Activated CD8-positive, alpha-beta memory T cell treated with anti-CD3 and anti-CD28 coated beads for 48 hours (primary cell): ENCODE measurements around the gene SCYL3.

Source experiments
- DNase-seq, 3 experiments: peaks; one replicate each; pipeline ENCODE4 v3.0.0-alpha.2; 2020; ENCODE audit warnings: low read depth in 2 of 3, low spot score in 2 of 3

Gene SCYL3

DNA sequence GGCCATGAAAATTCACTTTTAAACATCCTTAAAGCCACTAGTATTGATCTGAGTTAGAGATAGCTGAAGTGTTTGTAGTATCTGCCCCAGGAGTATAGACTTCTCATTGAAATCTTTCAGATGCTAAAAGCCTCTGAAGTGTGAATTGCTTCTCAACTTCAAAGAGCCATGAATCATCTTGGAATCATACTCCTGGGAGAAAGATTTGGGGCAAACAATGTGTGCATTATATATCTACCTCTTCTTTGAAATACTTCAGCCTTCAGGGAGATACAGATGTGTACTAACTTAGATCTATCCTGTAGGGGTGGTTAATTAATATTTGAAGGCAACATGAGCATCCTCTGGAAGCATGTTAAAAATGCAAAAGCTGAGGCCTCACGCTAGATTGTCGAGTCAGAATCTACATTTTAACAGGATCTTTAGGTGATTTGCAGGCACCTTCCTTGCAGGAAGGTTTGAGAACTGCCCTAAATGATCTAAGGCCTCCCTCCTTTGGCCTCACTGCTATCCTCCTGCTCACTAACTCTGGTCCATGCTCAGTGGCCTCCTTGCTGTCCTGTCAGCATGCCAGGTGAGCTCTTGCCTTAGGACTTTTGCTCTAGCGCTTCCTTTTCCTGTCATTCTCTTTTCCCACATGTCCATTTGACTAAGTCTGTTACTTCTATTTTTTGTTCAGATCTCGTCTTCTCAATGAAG is 6.0 kb upstream of the SCYL3 start:
- DNase-seq: no peak

DNA sequence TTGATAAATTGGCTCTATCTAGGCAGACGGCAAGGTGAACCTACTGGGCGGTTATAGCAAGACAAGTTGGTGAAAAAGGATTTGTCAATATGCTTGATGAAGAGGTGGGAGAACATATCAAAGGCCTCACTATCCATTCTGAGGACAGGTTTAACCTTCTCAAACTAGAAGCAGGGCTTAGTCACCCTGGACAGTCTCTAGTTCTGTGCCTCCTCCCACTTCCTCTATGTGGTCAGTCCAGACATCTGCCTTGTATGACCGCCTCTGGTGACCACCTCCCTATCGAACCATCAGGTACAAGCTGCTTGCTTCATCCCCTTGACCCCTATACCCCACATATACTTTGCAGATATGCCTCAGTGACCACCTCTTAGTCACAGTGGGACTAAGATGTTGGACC is 2.3 kb upstream of the SCYL3 start:
- DNase-seq: no peak

DNA sequence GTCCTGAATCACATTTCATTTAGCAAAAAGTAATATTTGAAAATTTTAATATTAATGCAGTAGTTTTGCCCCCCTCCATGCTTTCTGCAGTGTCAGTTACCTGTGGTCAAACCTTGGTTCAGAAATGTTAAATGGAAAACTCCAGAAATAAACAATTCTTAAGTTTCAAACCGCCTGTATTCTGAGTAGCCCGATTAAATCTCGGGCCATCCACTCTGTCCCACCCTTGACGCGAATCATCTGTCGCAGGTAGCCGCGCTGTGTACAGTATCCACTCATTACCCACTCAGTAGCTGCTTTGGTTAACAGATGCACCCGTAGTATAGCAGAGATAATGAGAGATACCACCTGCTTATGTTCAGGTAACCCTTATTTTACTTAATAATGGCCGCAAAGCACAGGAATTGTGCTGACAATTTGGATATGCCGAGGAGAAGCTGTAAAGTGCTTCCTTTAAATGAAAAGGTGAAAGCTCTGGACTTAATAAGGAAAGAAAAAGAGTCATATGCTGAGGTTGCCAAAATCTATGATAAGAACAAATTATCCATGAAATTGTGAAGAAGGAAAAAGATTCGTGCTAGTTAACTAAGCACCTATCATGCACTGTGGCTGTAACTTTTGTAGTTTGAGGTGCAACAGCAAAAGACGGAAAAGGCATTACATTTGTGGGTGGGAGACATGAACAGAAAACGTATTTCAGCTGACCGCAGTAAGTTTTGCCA is 889 bp upstream of the SCYL3 start:
- DNase-seq: no peak

DNA sequence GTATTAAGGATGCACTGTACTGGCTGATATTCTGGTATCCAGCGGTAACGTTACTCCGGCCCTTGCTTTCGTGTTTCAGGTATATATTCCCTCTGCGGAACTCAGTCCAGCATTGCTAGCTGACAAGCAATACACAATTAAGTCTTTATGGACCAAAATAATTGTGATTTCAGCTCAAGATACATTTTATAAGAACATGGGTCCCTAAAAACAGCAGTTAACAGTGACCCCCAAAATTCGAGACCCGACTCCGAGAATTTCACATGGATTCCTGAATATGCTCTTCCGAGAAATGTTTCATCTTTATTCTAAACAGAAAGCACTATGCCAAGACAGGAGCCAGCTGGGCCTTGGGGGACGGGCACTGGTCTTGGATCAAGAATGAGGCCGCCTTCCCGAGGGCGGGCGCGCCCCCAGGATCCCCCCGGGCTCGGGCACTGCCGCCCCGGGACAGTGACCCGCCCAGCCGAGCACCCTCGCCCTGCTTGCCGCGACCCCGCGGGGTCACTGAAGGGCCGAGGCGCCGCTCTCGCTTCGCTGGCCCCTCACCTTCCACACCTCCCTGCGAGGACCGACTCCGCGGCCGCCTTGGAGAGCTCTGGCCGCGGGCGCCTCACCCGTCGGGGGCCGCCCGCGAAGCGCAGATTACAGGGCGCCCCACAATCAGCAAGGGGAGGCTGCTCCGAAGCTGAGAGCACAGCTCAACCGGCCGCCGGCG is 610 bp downstream of the SCYL3 start:
- DNase-seq: peak in 1 of 3 experiments; percentile 4

DNA sequence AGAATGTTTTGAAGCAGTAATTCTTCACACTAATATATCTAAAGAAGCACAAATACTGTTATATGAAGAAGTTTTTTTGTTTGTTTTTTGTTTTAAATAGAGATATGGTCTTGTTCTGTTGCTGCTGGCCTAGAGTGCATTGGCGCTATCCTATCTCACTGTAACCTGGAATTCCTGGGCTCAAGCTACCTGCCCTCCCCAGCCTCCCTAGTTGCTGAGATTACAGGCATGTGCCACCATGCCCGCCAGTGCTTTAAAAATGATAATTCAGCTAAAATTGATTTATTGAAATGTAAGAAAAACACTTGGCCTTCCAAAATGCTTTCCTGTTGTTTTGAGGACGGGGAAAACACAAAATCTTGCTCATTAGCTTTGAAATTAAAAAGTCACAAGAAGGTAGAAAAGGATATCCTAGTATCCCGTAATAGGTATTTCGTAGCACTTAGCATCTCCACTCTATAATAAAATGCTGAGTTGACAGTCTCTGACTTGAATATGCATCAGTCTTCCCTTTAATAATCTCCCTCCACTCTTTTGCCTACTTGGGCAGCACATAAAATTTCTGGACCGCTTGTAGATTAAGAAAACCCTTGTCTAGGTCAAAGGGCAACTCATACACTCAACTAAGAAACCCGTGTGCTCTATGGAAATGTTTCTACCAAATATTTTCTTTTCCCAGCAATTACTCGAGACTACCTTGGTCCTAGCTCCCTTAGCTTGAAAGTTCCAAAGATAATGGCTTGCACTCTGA is 1.3 kb downstream of the SCYL3 start:
- DNase-seq: no peak

DNA sequence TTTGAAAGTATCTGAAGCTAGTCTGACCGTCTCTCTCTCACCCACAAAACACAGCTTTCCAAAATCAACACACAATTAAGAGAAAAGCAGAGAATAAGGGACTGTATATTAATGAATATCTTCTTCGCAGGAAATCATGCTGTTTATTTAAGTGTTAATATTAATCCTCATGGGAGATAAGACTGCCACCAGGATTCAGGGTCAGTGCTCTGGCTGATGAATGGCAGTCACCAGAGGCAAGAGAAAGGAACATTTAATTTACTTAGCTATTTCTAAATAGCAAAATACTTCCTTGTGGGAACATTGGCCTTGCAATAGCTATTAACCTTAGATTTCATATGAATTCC is 2.2 kb downstream of the SCYL3 start:
- no peak for DNase-seq

DNA sequence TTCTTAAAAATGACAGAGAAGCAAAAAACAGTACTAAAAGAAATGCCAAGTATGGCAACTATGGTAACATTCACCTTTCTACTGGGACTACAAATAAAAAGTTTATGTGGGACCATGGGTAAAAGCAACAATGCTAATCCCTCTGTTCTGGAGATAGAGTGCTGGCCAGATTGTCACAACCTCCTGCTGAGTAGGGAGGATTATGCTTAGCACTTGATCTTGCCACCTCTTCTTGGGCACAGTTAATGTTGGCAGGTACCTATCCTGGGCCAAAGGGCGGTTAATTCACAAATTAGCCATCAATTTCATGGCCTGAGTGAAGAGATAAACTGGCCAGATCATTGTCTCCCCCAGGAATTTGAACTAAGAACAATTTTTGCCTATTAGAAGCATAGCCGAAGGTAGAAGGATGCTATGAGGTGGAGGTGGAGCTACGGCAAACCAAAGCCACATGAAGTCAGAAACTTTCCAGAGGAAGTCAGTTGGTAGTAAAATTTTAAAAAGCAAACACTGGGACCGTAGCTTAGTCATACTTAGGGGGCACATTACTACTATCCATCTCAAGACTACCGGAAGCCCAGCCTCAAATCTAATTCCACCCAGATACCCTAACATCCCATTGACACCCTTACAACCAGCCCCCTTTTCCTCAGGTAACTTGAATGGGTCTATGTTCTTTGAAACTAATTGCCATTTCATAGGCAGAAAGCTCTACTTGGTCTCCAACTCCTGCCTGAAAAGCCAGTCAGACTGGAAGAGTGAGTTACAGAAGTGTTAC is 2.7 kb downstream of the SCYL3 start:
- peak in 1 of 3 experiments; percentile 8 for DNase-seq

DNA sequence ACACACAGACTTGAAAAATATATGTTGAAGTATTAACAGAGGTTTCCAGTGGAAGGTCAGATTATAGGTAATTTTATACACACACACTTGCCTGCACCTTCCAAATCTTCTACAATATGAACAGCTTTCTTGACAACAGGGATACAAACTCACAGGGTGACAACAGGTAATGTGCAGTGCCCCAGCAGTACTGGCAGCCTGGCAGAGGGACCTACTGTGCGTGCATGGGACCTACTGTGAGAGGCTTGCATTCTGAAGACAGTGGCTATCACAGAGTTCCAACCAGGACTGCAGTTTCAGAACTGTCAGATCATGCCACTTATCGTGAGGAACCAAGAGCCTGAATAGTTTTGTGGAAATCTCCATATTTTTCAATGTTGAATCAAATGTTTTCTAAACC is 3.8 kb downstream of the SCYL3 start:
- no peak for DNase-seq

DNA sequence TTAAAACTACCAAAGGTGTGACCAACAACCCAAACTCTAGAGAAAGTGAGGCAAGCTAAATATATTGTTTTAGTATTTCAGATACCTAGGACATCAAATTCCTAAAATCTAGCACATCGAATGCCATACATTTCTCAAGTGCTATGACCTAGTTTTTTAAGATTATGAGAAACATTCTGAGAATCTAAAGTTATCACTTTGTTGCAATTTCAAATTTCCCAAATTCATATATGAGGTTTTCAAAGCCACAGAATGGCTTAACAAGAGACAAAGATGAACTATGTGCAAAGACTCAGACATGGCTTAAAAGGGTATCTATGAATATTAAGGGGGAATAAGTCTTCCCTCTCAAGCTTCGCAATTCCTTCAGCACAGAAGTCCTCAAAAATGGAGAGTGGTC is 6.8 kb downstream of the SCYL3 start:
- DNase-seq: no peak

DNA sequence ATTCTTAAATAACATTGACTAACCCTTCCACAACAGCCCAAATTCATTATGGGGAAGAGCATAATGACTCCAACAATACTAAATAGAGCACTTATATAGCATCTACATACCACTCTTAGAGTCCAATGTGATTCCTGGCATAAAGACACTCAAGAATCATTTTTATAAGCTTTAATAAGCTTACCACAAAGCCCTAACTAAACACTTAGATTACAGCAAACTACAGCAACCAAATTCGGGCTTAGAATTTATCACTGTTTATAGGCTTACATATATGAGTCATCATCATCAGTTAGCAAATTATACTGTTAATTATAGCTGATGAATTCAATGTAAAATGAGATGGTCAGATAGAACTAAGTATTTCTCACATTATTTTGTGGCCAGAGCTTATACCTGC is 7.3 kb downstream of the SCYL3 start:
- DNase-seq: no peak

DNA sequence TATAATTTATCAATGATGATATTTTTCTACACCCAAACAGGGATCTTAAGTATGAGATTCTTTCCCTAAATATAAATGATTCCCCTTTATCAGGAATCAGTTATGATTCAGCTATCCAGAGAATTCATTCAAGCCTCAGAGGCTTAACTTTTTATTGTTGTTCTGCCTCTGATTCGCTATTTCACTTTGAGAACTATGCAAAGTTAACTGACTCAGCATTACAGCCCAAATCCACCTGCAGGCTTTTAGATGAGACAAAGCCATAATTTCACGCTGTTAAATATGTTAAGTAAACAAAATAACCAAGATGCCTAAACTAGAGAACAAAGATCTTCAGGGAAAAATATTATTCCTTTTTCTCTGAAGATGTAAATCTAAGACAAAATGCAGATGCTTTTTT is 8.5 kb downstream of the SCYL3 start:
- DNase-seq: no peak

DNA sequence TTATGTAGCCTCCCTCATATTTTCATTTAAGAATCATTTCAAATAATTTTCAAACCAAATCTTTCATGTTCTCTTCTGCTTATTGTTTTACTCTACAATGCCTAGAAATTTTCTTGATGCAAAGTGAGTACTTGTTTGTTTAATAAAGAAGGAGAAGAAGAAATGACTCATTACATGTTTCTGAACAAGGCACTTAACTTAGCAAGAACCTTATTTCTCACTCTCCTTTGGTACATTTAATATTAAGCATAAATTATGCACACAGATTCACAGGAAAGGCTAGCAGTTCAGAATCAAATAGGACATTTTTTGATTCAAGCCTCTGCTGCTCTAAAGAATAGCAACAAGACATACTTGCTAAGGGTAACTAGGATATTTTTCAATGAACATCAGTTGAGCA is 9.1 kb downstream of the SCYL3 start:
- DNase-seq: no peak

DNA sequence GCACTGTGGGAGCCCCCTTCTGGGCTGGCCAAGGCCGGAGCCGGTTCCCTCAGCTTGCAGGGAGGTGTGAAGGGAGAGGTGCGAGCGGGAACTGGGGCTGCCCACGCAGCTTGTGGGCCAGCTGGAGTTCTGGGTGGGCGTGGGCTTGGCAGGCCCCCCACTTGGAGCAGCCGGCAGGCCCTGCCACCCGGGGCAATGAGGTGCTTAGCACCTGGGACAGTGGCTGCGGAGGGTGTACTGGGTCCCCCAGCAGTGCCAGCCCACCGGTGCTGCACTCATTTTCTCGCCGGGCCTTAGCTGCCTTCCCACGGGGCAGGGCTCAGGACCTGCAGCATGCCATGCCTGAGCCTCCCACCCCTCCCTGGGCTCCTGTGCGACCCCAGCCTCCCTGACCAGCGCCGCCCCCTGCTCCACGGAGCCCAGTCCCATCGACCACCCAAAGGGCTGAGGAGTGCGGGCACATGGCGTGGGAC is 11.6 kb downstream of the SCYL3 start:
- no peak for DNase-seq

DNA sequence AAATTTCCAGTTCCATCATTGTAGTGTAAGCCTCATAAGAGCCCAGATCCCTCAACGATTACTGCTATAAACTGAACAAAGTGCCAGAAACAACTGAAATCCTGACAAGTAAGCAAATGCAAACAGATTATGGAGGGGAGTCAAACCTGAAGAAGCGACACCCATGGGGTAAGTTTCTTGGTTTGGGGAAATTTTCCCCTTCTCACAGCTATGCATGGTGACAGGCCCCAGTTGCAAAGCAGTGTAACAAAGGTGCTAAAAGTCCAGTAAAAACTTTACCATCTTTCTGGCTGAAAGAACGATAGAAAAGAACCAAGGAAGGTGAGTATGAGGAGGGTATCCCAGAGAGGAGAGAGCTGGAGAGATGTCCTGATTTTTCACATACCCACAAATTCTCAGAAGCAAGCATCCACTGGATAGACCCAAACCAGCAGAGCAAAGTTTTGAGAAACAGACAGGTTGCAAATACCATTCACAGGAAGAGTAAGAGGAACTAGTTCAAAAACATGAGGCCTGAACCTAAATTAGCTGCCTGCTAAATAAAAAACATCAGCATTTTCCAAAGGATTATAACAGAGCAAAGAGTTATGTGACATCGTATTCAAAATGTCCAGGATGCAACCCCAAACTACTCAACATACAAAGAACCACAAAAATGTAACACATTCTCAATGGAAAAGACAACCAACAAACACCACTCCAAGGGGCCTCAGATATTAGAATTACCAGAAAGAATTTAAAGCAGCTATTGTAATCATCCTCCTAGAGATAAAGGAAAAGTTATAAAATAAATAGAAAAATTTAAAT is 14.5 kb downstream of the SCYL3 start:
- DNase-seq: no peak

DNA sequence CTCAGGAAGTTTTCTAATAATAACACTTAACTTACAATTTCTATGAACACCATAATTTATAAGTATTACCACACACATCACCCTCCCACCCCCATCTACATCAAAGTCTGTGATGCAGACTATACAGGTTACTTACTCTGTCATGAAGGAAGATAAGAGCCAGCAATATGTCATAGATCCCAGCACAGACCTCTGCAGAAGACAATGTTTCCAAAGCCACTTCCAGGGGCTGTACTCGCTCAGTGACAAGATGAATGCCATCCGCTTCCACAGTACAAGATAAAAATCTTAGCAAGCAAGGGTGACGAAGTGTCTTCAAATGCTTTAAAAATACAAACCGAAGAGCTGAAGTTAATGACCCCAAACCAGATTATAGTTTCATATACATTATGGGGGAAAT is 15.2 kb downstream of the SCYL3 start:
- no peak for DNase-seq

DNA sequence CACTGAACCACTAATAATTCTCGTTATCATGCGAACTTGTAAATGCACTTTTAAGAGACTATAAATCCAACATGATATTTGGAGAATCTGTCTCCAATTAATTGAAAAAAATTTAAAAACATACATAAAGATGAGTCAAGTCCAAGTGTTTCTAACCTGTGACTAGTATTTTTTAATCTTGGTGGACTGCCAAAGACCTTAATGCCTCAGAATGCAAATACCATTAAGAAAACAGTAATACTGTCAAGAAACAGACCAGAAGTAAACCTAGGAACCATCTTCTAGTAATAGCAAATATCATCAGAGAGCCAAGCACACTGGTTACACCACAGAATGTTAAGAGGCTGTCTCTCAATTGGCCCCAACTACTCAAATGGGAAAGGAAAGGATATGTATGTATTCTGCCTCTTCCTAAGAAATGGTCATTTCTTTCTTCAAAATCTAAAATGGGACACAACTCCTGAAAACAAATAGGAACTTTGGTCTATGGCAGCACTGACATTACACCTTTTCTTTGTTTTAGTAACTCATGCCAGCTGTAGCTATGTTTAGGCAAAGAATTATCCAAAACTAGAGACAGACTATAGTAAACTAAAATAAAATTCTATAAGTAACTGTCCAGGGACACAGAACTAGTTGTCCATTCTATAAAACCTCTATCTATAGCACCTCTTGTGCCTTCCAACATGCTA is 15.8 kb downstream of the SCYL3 start:
- no peak for DNase-seq

DNA sequence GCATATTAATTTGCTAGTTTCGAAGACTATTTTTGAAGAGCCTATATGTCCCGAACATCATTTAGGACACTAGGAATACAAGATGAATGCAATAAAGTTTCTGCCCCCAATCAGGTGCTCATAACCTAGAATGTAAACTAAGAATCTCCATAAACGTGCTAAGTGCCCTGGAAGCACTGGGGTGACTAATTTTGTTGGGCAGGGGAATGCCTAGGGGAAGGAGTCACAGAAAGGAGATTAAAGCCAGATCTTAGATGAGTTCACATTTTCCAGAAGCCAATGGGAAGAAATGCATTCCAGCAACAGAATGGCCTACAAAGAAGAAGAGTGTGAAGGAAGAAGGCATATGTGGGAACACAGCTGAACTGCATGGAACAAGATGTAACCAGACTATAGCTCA is 19.5 kb downstream of the SCYL3 start:
- DNase-seq: no peak

DNA sequence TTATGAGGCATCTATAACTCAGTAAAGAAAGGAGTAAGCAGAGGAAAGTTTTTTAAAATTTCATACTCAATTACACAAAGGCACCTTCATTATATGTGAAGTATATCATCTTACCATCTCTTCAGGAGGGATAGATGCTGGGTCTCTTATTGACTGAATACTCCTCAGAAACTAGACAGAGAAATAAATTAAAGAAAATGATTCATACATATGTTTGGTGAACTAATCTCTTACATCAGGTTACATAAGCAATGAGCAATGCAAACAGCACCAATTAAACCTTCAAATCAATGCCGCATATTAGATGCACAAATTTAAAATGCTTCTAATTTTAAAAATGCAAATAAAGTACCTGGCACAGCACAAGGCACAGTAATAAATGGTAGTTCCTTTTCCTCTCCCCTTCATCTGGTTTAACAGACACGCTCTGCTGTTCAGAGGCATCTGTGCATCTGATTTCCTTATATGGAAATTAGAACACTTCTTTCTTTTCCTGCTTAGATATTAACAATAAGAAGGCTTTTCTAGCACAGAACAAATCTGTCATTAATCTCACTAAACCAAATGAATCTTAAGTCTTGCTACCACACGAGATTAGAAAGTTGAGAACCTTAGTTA is 20.0 kb downstream of the SCYL3 start:
- DNase-seq: no peak

DNA sequence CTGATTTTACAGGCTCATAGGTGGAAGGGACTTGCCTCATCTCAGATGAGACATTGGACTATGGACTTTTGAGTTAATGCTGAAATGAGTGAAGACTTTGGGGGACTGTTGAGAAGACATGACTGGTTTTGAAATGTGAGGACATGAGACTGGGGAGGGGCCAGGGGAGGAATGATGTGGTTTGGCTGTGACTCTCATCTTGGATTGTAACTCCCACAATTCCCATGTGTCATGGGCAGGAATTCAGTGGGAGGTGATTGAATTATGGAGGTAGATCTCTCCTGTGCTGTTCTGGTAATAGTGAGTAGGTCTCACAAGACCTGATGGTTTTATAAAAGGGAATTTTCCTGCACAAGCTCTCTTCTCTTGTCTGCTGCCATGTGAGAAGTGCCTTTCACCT is 20.8 kb downstream of the SCYL3 start:
- DNase-seq: no peak
